Body of pancreas (tissue), 4 donors: ENCODE results near the gene ACSL4.

ENCODE experiments used
- POLR2A ChIP-seq, 3 donors: fragments of 450-650 bp; IDR thresholded peaks; one replicate each; pipeline ENCODE4 v1.6.1; 2016; ENCODE audit warnings: antibody characterized with exemption in 3 of 3, mild to moderate bottlenecking in 2 of 3
- TF ChIP-seq, protein P1 (sequence below), 7 experiments: fragments of 450-650 bp in 4 of 7; fragments of 200-600 bp in 3 of 7; sonication (generic) in 3 of 7; IDR thresholded peaks; one replicate each; pipeline ENCODE4 v1.5.1; 2016 to 2019; ENCODE audit warnings: antibody characterized with exemption in 7 of 7

DNA sequence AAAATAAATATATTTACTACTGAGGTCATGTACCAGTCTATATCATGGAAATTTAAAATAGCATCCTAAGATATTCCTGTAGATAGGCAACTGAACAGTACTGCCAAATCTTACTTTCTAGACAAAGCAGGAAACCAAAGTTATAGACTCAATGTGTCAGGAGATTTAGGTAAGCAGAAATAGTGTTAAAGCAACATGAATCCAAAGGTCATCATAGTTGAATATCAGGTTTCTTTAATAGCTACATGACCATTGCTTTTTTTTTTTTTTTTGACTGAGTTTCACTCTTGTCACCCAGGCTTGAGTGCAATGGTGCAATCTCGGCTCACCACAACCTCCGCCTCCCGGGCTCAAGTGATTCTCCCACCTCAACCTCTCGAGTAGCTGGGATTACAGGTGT, 20.2 kb upstream of the ACSL4 start:
- TF ChIP-seq, protein P1, sequence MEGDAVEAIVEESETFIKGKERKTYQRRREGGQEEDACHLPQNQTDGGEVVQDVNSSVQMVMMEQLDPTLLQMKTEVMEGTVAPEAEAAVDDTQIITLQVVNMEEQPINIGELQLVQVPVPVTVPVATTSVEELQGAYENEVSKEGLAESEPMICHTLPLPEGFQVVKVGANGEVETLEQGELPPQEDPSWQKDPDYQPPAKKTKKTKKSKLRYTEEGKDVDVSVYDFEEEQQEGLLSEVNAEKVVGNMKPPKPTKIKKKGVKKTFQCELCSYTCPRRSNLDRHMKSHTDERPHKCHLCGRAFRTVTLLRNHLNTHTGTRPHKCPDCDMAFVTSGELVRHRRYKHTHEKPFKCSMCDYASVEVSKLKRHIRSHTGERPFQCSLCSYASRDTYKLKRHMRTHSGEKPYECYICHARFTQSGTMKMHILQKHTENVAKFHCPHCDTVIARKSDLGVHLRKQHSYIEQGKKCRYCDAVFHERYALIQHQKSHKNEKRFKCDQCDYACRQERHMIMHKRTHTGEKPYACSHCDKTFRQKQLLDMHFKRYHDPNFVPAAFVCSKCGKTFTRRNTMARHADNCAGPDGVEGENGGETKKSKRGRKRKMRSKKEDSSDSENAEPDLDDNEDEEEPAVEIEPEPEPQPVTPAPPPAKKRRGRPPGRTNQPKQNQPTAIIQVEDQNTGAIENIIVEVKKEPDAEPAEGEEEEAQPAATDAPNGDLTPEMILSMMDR (IDR thresholded peaks at IDR 0.05): no peak
- TF ChIP-seq POLR2A (IDR thresholded peaks at IDR 0.05): no peak
